CD4-positive, alpha-beta memory T cell (primary cell): ENCODE results near the gene YIPF3. TPM values are rescaled to one million over a fixed set of nuclear protein-coding genes. Genes with fewer than 3 reads are reported as not detected.
"Not testable (repeated sequence)": the region's sequence is repeated elsewhere in the genome, so short reads cannot be mapped to it uniquely, and the experiment has no call there.

Source experiments
- CTCF ChIA-PET: fragments of 350-600 bp; sonication (Branson Sonifier 250); formaldehyde crosslinking; loops from one replicate; lab custom pipeline; 2021; ENCODE audit warnings: inconsistent platforms; ENCODE audit not compliant: partially characterized antibody; lab: Charles Lee
- POLR2A ChIA-PET: fragments of 350-600 bp; sonication (Branson Sonifier 250); formaldehyde crosslinking; loops from one replicate; lab custom pipeline; 2021; ENCODE audit not compliant: partially characterized antibody; lab: Charles Lee
- DNase-seq, 5 donors: peaks; one replicate each; pipeline versions ENCODE4 v3.0.0 to v3.0.0-alpha.2; 2020 to 2022; ENCODE audit warnings: mixed read lengths in 1 of 5
- H3K27ac ChIP-seq: one replicate; pipeline ENCODE4 v1.7.0; 2013; ENCODE audit warnings: low read depth, low read length
- H3K27me3 ChIP-seq: 2 replicates; pipeline ENCODE4 v1.7.0; 2013; ENCODE audit warnings: mild to moderate bottlenecking, low read length, moderate library complexity; ENCODE audit not compliant: insufficient read depth
- H3K36me3 ChIP-seq: 2 replicates; pipeline ENCODE4 v1.7.0; 2013; ENCODE audit warnings: mild to moderate bottlenecking, low read length, moderate library complexity; ENCODE audit not compliant: insufficient read depth
- H3K4me1 ChIP-seq: 2 replicates; pipeline ENCODE4 v1.7.0; 2013; ENCODE audit warnings: mild to moderate bottlenecking, low read length, moderate library complexity; ENCODE audit not compliant: insufficient read depth
- H3K4me3 ChIP-seq, 2 donors: one replicate each; pipeline ENCODE4 v1.7.0; 2013; ENCODE audit warnings: low read length in 2 of 2, mild to moderate bottlenecking in 1 of 2
- H3K9me3 ChIP-seq, 2 donors: one replicate each; pipeline ENCODE4 v1.7.0; 2013; ENCODE audit warnings: low read length in 2 of 2, control low read depth in 1 of 2; ENCODE audit not compliant: control insufficient read depth in 1 of 2
- H3K27ac Mint-ChIP-seq, 7 donors: one replicate each; pipeline ENCODE4 v1.8.0; 2020 to 2021; ENCODE audit warnings: mixed read lengths in 7 of 7, mild to moderate bottlenecking in 6 of 7, inconsistent platforms in 3 of 7, moderate library complexity in 3 of 7
- H3K27me3 Mint-ChIP-seq, 2 donors: one replicate each; pipeline ENCODE4 v1.8.0; 2020 to 2021; ENCODE audit warnings: mixed read lengths in 2 of 2
- H3K36me3 Mint-ChIP-seq, 2 donors: one replicate each; pipeline ENCODE4 v1.8.0; 2020 to 2021; ENCODE audit warnings: mixed read lengths in 2 of 2, inconsistent platforms in 1 of 2, mild to moderate bottlenecking in 1 of 2
- H3K4me1 Mint-ChIP-seq, 4 donors: one replicate each; pipeline ENCODE4 v1.8.0; 2020 to 2021; ENCODE audit warnings: mixed read lengths in 4 of 4, mild to moderate bottlenecking in 1 of 4
- H3K4me3 Mint-ChIP-seq, 8 donors: one replicate each; pipeline ENCODE4 v1.8.0; 2020 to 2021; ENCODE audit warnings: mixed read lengths in 8 of 8, mild to moderate bottlenecking in 7 of 8, moderate library complexity in 6 of 8, inconsistent platforms in 3 of 8
- H3K9me3 Mint-ChIP-seq, 8 donors: one replicate each; pipeline ENCODE4 v1.8.0; 2020 to 2021; ENCODE audit warnings: mixed read lengths in 8 of 8, mild to moderate bottlenecking in 5 of 8, inconsistent platforms in 3 of 8, moderate library complexity in 1 of 8
- intact Hi-C: fragments of 100-400 bp; cut with micrococcal nuclease; formaldehyde crosslinking; loops from one replicate; pipeline ENCODE4 v1.15.1; 2023
- polyA plus RNA-seq, 2 donors: library from polyadenylated mRNA; unstranded; fragments of 300-500 nt; fragmentation: Illumina TruSeq; gene quantifications; one replicate each; pipeline ENCODE4 v1.2.3, GENCODE V29; 2021
- total RNA-seq, 2 experiments: library from RNA; stranded (reverse); gene quantifications; one replicate each; pipeline ENCODE4 v1.2.3, GENCODE V29; 2021

The YIPF3 gene
- total and polyA plus RNA-seq, 4 experiments from 2014 or later: 74.8 to 94.7 (median 82.5) TPM

- Histone ChIP-seq H3K4me3 (no peak overlapping the region), H3K36me3 (no peaks in the 10 kb centered on the region), H3K9me3 (no peaks in the 10 kb centered on the region), H3K27ac (no peak overlapping the region), H3K27me3 (no peaks in the 10 kb centered on the region), H3K4me1 (no peaks in the 10 kb centered on the region)
- Mint-ChIP-seq H3K4me3 (no peak overlapping the region), H3K9me3 (peaks cover 0 to 2% (median 0%) of the 10 kb centered on the region in 8 donors), H3K27me3 (peaks cover 12 to 22% of the 10 kb centered on the region in 2 donors), H3K36me3 (no peaks in the 10 kb centered on the region), H3K27ac (no peak overlapping the region), H3K4me1 (no peaks in the 10 kb centered on the region)
- POLR2A ChIA-PET: no interaction called here
- intact Hi-C loops: no loop called here
- no peak for DNase-seq
- CTCF ChIA-PET: interaction anchor here (0.7 to 1.8 kb wide), 3 partner anchors 37 to 42 kb away, joined by 3 to 5 read pairs (median 3); partner anchors contain the start of gene ABCC10
Observed at GRCh38 chr6:43468748-43469681, 47.7 kb downstream of the YIPF3 start.

GRCh38 chr6:43468240-43468639 lies 48.5 kb downstream of the YIPF3 start:
- ChIA-PET CTCF (interaction anchor here (1.8 kb wide), 1 partner anchor 38 kb away, joined by 5 read pairs; no protein-coding TSS in a partner anchor), POLR2A (no interaction called here)
- no peak overlapping the region for H3K27ac Mint-ChIP-seq
- H3K4me1 ChIP-seq: no peaks in the 10 kb centered on the region
- H3K36me3 Mint-ChIP-seq: no peaks in the 10 kb centered on the region
- no peak for DNase-seq
- H3K27me3 ChIP-seq: no peaks in the 10 kb centered on the region
- H3K9me3 Mint-ChIP-seq: peaks cover 0 to 2% (median 0%) of the 10 kb centered on the region in 8 donors
- H3K4me3 Mint-ChIP-seq: no peak overlapping the region
- peaks cover 12 to 22% of the 10 kb centered on the region in 2 donors for H3K27me3 Mint-ChIP-seq
- intact Hi-C loops: no loop called here
- H3K36me3 ChIP-seq: no peaks in the 10 kb centered on the region
- no peaks in the 10 kb centered on the region for H3K4me1 Mint-ChIP-seq
- no peak overlapping the region for H3K27ac ChIP-seq
- no peaks in the 10 kb centered on the region for H3K9me3 ChIP-seq
- H3K4me3 ChIP-seq: no peak overlapping the region

- Histone ChIP-seq H3K4me3 (no peak overlapping the region), H3K9me3 (no peaks in the 10 kb centered on the region), H3K27ac (no peak overlapping the region), H3K27me3 (no peaks in the 10 kb centered on the region), H3K36me3 (no peaks in the 10 kb centered on the region), H3K4me1 (no peaks in the 10 kb centered on the region)
- H3K4me3 Mint-ChIP-seq: no peak overlapping the region
- intact Hi-C loops: no loop called here
- peaks cover 14 to 22% of the 10 kb centered on the region in 2 donors for H3K27me3 Mint-ChIP-seq
- no peaks in the 10 kb centered on the region for H3K36me3 Mint-ChIP-seq
- DNase-seq: no peak
- H3K4me1 Mint-ChIP-seq: no peaks in the 10 kb centered on the region
- peaks cover 0 to 2% (median 0%) of the 10 kb centered on the region in 8 donors for H3K9me3 Mint-ChIP-seq
- ChIA-PET CTCF (interaction anchor here (1.3 to 1.8 kb wide), 2 partner anchors 10 to 39 kb away, joined by 3 to 5 read pairs; partner anchors contain the start of gene TJAP1), POLR2A (no interaction called here)
- no peak overlapping the region for H3K27ac Mint-ChIP-seq
Observed at GRCh38 chr6:43467752-43468151, 49.0 kb downstream of the YIPF3 start.

GRCh38 chr6:43467265-43467664 lies 49.5 kb downstream of the YIPF3 start:
- POLR2A ChIA-PET: not testable (repeated sequence)

GRCh38 chr6:43465948-43466347 lies 50.8 kb downstream of the YIPF3 start:
- no peak overlapping the region for H3K4me3 Mint-ChIP-seq
- no peak for DNase-seq
- H3K9me3 Mint-ChIP-seq: peaks cover 0 to 2% (median 0%) of the 10 kb centered on the region in 8 donors
- H3K27ac ChIP-seq: no peak overlapping the region
- ChIA-PET POLR2A (no interaction called here), CTCF (interaction anchor here (0.9 kb wide), 1 partner anchor 30 kb away, joined by 3 read pairs; no protein-coding TSS in a partner anchor)
- H3K36me3 Mint-ChIP-seq: no peaks in the 10 kb centered on the region
- no peaks in the 10 kb centered on the region for H3K4me1 ChIP-seq
- H3K4me3 ChIP-seq: no peak overlapping the region
- no peaks in the 10 kb centered on the region for H3K9me3 ChIP-seq
- no peaks in the 10 kb centered on the region for H3K27me3 ChIP-seq
- intact Hi-C loops: no loop called here
- H3K36me3 ChIP-seq: no peaks in the 10 kb centered on the region
- H3K27ac Mint-ChIP-seq: no peak overlapping the region
- no peaks in the 10 kb centered on the region for H3K4me1 Mint-ChIP-seq
- peaks cover 22 to 24% of the 10 kb centered on the region in 2 donors for H3K27me3 Mint-ChIP-seq

More at GRCh38 chr6:43467265-43467664, 49.5 kb downstream of the YIPF3 start:
- intact Hi-C loops, H3K27ac Mint-ChIP-seq, H3K36me3 Mint-ChIP-seq, H3K27ac ChIP-seq, H3K4me3 Mint-ChIP-seq, DNase-seq, H3K9me3 Mint-ChIP-seq, H3K4me1 ChIP-seq, H3K9me3 ChIP-seq, H3K4me1 Mint-ChIP-seq, H3K36me3 ChIP-seq, H3K27me3 ChIP-seq, H3K4me3 ChIP-seq: not testable (repeated sequence)
- CTCF ChIA-PET: interaction anchor here (1.3 to 1.8 kb wide), 2 partner anchors 10 to 39 kb away, joined by 3 to 5 read pairs; partner anchors contain the start of gene TJAP1
- H3K27me3 Mint-ChIP-seq: peaks cover 16 to 25% of the 10 kb centered on the region in 2 donors

- Mint-ChIP-seq H3K4me3 (no peak overlapping the region), H3K4me1 (no peaks in the 10 kb centered on the region), H3K36me3 (no peaks in the 10 kb centered on the region), H3K9me3 (peaks cover 0 to 2% (median 0%) of the 10 kb centered on the region in 8 donors), H3K27ac (no peak overlapping the region), H3K27me3 (peaks cover 19 to 22% of the 10 kb centered on the region in 2 donors)
- DNase-seq: no peak
- H3K4me3 ChIP-seq: no peak overlapping the region
- POLR2A ChIA-PET: no interaction called here
- CTCF ChIA-PET: interaction anchor here (1.2 kb wide), 1 partner anchor 42 kb away, joined by 3 read pairs; no protein-coding TSS in a partner anchor
- H3K36me3 ChIP-seq: no peaks in the 10 kb centered on the region
- H3K4me1 ChIP-seq: no peaks in the 10 kb centered on the region
- H3K9me3 ChIP-seq: no peaks in the 10 kb centered on the region
- intact Hi-C loops: no loop called here
- no peak overlapping the region for H3K27ac ChIP-seq
- no peaks in the 10 kb centered on the region for H3K27me3 ChIP-seq
Observed at GRCh38 chr6:43464337-43464736, 52.4 kb downstream of the YIPF3 start.

GRCh38 chr6:43461936-43462335 lies 54.8 kb downstream of the YIPF3 start:
- Mint-ChIP-seq H3K4me3 (no peak overlapping the region), H3K9me3 (peaks cover 0 to under 1% (median 0%) of the 10 kb centered on the region in 8 donors), H3K27ac (no peak overlapping the region), H3K36me3 (no peaks in the 10 kb centered on the region), H3K27me3 (peaks cover 7 to 15% of the 10 kb centered on the region in 2 donors), H3K4me1 (peaks cover 0 to 1% (median under 1%) of the 10 kb centered on the region in 4 donors)
- no peak overlapping the region for H3K27ac ChIP-seq
- ChIA-PET CTCF (no interaction called here), POLR2A (no interaction called here)
- H3K36me3 ChIP-seq: no peaks in the 10 kb centered on the region
- no peaks in the 10 kb centered on the region for H3K4me1 ChIP-seq
- no peak for DNase-seq
- H3K9me3 ChIP-seq: no peaks in the 10 kb centered on the region
- intact Hi-C loops: no loop called here
- H3K27me3 ChIP-seq: no peaks in the 10 kb centered on the region
- no peak overlapping the region for H3K4me3 ChIP-seq
